HL-60/S4 treated with retinoic acid at 250 ng/mL for 4 days and 3 days (cell line): Measurements from ENCODE around the gene TCP11.

Experiments
- in situ Hi-C: fragments of 300-500 bp; cut with MboI; formaldehyde crosslinking; loops from 2 replicates; pipeline ENCODE4 v1.7.0; 2022; ENCODE audit warnings: low sequenced_read_pairs

Gene TCP11

DNA sequence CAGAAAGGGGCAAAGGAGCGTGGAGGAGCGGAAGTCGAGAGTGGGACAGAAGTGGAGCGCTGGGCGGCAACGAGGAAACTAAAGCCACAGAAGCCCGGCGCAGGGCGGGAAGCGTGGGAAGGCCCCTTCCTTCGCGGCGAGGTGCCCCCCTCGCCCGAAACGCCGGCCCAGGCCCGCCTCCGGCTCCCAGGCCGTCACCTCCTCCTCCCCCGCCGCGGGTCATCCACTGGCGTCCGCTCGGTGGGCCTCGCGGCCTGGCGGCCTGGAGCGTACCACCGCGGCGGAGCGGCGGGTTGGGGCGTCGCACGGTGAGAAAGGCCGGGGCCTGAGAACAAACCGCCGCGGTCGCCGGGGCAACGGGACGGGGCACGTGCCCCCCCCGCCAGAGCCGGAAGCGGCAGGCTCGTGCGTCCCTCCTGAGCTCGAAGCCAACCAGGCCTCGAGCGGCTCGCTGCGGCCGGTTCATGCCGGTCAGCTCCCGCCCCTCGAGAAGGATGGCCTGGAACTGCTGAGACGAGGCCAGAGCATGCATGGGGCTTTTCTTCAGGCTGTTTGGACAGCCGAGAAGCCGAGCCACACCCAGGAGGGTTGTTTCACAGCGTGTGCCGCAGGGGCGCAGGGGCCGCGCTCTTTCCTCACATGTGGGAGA, at the start of gene TCP11:
Gene TCP11, minus strand, starts transcription at position 333 of the 649 bp plus-strand sequence. CDS start 469 bp downstream, outside the sequence.
- in situ Hi-C loops = no loop called here

DNA sequence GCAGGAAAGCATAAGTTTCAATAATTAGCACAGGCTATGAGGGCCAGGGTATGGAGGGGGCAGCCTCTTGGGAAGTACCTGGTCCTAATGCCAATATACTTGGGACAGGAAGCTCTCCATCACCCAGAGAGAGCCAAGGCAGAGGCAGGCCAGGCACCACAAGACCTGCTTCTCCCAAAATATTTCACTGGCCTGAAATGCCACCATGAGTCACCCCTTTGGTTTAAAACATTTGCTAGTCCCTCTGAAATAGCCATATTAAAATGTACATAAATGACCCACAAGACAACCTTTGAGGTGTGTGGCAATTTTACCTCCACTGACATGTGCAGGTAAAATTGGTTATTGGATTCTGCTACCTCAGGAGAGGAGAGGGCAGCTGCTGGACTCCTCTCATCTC, 49.2 kb upstream of the TCP11 start:
- in situ Hi-C loops = no loop called here

DNA sequence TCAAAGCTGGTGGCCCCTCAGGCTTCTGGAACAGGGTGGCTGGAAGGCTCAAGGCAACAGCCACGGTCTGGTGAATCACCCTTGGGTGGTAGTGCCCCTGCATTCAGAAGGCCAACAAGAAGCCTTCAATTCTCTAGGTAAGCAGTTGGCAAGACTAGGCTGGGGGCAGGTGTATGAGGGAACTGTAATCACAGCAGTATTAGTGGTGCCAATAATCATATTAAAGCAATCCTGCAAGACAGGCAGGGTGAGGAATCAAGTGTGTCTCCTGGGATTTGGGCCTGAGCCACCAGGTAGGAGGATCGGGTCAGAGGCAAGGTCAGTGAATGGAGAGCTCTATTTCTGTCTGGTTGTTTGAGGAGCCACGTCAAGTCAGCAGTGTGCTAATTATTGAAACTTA, 47.7 kb upstream of the TCP11 start:
- in situ Hi-C loops = no loop called here

DNA sequence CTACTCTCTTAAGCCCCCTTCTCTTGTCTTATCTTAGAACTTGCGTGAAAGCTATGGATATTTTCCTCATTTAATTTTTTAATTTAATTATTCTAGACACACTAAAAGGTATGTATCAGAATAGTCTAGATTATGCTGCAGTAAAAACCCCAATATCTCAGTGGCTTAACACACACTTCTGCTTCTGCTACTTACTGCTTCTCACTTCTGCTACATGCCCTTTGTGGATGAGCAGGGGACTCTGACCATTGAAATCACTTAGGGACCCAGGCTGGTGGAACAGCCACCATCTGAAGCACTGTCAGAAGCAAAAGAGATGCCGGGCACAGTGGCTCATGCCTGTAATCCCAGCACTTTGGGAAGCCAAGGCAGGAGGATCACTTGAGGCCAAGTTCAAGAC, 45.4 kb upstream of the TCP11 start:
- in situ Hi-C loops = no loop called here

DNA sequence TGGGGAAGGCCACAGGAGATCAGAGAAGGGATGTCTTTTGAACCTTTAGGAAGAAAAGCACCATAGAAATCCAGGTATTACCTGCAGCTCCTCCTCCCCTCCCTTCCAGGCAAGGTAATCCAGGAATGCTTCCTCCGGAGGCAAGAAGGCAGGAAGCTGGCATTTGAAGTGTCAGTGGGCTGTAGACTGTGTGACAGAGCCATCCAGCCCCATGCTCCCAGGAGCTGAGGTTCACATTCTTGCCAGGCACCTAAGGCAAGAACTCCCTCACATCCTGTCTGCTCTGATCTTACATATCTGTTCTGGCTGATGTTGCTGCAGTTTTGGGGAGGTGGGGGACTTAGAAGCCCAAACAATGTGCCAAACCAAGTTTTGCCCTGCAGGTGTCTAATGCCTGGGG, 44.8 kb upstream of the TCP11 start:
- in situ Hi-C loops = no loop called here

DNA sequence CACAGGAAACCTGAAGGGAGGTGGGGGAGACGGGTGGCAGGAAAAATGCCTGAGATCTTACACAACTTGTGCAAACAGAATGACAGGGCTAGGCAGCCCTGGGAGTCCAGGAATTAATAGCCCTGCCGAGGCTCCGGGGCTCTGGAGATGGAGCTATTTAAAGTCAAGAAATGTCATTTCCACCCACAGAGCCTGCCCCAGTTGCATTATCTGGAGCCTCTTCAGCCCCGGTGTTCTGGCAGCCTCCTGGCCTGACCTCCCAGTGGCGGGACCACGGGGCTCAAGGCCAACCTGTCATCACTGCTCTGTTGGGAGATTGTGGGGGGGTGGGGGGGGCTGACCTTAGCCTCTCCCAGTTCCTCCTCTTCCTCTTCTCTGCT, 44.2 kb upstream of the TCP11 start:
- in situ Hi-C loops = no loop called here

DNA sequence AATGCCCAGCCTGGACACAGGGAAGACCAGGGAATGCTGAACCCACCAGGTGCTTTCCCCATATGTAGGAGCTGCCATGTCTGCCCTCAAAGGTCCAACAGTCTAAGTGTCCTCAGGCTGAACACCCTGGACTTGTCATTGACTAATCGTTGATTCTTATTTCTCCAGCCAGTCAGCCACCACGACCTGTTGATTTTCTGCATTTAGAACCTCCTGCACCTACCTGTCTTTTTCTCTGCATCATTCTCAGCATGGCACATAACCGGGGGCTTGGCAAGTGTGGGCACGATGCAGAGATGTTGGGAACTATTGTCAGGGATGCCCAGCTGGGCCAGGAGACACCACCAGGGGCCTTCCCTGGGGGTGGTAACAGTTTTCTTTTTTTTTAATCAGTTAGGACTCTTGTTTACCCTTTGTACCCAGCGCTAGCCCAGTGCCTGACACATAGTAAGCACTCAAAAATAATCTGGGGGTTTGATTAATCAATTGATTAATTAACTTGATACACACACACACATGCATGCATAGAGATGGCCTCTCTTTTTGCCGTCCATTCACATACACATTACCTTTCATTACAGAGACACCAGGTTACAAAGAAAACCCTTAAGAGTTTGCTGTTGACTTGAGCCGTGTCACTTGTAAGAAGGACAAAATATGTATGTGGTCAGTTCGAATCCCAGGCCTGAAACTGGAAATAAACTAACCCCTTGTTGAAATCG, 43.6 kb upstream of the TCP11 start:
- in situ Hi-C loops = no loop called here

DNA sequence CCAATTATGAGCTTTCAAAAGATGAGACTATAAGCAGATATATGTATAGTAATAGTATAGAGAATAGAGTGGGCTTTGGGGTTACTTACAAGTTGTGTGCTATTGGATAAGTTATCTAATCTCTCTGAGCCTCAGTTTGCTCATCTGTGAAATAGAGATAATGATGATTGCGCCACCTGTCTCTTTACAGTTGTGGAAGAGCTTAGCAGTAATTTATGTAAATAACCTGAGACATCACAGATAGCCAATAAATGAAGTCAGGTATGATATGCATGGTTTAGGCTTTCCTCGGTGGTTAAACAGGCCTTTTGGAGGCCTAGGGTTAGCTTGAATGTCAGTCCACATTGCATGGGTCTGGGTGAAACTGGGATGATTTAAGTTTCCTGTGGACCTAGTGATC, 42.8 kb upstream of the TCP11 start:
- in situ Hi-C loops = no loop called here

DNA sequence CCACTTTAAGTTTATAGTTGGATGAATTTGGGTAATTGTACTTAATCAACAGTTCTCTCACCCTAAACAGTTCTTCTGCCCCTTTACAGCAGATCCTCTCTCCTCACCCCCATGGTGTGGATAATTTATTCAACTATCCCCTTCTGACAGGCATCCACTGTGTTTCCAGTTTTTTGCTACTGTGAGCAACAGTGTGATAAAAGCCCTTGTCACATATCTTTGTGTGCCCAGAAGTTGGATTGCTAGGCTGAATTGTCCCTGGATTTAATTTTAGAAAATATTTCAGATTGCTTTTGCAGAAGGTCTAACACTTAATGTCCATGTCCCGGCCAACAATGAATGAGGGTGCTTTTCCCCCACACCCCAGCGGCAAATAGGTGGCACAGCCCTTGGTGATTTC, 42.1 kb upstream of the TCP11 start:
- in situ Hi-C loops = no loop called here

DNA sequence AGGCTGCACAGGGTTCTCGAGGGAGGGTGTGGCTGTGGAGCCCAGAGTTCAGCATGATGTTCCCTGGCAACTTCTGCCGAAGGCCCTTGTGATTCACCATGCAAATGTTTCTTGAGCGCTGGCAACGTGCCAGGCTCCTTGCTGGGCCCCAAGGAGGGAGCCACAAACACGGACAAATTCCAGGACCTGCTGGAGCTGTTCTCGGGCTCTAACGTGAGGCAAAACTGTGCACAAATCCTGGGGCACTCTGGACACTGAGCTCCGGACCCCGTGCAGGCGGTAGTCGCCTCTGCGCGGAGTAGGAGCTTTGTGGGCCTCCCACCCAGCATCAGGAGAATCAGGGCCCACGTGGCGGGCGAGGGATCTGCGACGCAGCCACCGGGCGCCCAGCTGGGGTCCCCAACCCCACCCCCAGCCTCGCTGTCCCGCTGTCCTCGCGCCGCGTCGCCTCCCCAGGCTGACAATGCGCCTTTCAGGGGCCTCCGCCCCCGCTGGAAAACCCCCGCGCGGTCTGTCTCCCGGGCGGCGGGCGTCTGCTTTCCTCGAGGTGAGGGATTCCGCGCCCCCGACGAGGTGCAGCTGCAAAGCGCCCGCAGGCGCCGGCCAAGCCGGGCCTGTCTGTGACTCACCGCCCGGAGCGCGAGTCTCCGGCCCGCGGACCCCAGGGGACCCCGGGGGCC, 40.9 kb upstream of the TCP11 start:
- in situ Hi-C loops = no loop called here

DNA sequence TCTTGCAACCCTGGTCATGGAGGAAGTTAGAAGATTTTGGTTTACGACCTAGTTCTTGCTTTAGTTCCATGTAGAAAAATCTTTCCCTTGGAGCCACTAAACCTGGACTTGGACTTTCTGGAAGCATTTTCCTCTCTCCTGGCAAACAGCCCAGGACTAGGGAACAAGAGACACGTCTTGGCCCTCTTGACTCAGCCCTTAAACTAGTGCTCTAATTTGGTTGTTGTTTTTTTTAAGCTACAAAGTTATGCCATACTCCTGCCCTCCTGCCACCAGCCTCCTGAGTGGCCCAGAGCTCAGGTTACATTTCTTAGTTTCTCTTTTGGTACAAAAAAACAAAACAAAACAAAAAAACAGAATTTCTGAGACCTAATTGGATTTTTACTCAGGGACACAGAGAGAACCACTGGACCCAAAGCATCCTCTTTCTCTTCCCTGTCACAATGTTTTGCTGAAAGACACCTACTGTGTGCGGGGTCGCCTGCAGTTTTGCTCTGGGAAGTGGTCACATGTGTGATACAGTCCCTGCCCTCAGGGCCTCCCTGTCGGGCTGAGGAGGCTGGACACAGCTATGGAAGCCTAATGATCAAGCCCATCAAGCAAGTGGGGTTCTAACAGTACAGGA, 40.3 kb upstream of the TCP11 start:
- in situ Hi-C loops = no loop called here

DNA sequence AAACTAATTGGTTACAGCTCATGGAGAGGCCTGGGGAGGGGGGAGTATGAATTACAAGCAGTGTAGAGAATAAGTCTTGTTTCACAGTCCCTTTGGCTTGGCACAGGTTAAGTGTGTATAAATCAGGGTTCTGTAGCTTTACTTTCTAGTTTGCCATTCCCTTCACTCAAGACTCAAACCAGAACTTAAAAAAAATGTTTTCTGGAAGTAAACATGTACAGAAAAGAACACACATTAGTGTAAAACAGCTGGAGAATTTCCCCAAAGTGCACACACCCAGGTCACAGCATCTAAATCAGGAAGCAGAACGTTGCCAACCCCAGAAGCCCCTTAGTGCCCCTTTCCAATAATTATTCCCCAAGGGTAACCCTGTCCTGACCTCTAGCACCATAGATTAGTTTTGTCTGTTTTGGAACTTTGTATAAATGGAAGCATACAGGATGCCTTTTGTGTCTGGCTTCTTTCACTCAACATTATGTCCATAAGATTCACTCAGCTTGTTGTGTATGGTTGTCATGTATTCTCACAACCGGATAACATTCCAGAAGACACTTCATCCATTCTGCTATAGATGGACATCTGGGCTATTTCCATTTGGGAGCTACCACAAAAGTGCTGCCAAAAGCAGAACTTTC, 38.9 kb upstream of the TCP11 start:
- in situ Hi-C loops = no loop called here

DNA sequence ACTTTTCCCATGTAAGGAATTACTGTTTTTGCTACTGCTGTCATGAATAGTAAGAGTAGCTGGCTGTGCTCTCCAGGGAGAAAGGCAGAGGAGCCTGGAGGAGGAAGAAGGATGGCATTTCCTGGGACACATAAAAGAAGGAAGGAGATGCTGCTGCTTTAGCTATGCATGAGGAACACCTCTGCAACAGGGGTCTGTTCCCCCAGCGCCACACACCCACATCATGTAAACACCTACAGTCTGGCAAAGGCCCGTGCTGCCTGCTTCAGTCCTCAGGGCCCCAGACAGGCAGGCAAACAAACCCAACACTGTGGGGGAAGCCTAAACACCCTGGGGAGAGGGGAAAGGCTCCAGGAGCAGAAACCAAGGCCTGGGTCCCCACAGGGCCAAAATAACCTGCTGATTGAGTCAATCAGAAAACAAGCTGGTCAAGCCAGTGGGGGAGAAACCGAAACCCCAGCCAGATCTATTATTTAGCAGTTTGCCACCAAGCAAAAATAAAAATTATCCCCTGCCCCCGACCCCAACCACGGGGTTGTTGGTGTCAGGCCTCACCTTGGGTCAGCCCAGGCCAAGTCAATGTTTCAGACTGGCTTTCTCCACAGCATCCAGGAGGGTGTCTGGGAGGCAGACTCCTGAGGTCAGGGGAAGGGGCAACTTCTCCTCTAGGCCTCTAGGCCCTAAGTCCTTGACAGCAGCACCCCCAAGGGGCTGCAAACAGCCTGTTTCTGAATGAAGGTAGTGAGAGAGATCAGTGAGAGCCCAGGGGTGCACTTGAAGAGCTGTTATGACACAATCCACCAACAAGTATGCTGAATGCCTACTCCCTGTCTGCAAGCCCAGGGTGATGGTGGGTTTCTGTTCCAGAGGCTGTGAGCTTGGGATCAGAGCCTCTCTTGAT, 38.0 kb upstream of the TCP11 start:
- in situ Hi-C loops = no loop called here

DNA sequence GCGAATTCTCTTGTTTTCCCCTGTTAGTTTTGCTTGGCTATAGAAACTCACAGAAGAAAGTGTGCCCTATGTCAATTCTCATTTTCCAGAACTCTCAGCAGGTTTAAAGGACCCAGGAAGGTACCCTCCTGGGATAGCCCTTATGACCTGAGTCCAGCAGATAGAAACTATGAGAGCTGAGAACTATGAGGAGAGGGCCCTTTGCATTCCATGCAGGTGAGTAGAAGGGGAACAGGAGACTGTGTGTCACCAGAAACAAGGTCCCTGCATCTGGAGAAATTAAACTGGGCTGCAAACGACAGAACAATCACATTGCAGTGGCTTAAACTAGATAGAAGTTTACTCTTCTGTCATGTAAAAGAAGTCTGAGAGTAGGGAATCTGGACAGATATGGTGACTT, 36.9 kb upstream of the TCP11 start:
- in situ Hi-C loops = no loop called here

DNA sequence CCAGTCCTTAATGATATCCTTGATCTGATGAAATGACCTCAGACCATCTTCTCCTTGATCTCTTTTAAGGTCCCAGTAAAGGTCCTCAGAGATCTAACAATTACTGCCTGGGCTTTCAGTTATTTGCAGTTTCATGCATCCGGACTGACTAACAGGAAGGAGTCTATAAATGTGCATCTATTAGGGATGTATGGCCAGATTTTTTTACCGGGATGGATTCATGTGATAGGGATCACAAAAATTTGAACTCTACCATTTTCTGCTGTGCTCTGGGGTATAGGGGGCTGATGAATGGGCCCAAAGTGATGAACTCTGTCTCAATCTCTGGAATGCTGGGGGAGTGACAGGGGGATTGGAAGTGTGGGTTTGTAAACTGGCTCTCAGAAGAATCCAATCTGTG, 36.5 kb upstream of the TCP11 start:
- in situ Hi-C loops = no loop called here

DNA sequence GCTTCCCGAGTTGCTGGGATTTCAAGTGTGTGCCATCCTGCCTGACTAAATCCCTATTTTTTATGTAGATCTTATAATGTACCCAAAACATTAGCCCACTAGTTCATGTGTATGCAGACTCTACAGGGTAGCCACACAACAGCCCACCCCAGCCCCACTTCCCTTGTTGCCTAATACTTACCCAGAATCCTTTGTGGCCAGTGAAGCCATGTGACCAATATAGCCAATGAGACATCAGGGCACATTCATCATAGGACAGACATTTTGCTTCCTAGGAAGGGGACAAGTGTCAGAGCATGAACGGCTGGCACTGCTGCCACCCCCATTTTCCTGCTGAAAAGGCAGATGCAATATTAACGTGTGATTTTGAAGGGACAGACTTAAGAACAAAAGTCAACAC, 36.0 kb upstream of the TCP11 start:
- in situ Hi-C loops = no loop called here

DNA sequence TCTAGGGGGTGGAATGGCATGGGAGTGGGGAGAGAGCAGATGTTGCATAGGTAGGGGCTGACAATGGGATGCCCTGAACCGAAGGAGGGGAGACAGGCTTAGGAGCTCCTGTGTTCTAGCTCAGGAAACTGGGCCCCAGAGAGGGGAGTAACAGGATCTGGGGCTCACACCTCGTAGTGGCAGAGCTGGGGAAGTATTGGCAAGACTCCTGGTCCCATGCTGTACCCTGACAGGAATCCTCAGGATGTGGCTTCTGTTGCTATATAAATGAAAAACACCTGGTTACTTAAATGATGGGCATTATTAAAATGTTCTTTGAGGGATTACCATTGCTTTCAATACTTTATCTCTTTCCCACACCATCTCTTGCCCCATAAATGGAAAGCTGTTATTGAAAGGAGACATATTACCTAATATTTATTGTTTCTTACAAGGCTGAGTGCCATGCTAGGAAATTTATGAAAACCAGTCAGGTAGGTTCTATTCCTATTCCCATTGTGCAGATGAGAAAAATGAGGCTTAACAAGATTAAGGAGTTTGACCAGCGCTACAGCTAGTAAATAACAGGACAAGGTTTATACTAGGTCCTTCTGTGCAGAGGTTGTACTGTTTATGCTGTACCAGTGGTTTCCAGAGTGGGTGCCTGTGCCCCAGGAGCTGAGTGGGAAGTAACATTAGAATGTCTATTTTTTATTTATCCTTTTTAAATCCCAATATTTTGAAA, 35.3 kb upstream of the TCP11 start:
- in situ Hi-C loops = no loop called here

DNA sequence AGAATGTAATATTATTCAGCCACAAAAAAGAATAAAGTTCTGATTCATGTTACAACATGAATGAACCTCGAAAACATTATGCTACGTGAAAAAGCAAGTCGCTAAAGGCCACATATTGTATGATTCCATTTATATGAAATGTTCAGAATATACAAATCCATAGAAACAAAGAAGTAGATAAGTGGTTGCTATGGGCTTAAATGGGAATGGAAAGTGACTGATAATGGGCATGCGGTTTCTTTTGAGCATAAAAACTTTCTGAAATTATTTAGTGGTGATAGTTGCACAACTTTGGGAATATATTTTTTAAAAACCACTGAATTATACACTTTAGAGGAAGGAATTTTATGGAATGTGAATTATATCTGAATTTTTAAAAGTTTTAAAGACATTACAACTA, 33.4 kb upstream of the TCP11 start:
- in situ Hi-C loops = no loop called here

DNA sequence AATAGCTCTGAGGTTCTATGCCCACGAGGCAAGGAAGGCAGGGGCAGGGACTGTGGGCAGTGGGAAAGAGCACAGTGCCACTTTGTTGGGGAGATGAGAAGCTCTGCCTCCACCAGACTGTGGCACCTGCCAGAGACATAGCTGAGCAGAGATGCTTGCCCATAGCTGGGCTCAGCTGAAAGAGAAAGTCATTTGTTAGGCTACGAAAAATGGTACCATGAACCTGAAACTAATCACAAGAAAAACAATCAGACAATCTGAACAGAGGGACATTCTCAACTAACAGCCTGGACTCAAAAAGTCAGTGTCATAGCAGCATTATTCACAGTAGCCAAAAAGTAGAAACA, 32.9 kb upstream of the TCP11 start:
- in situ Hi-C loops = no loop called here
